Immature natural killer cell (primary cell): ENCODE data around the gene MGLL. TPM values are rescaled to one million over a fixed set of nuclear protein-coding genes. Genes with fewer than 3 reads are reported as not detected.
"Not testable (repeated sequence)": the region's sequence is repeated elsewhere in the genome, so short reads cannot be mapped to it uniquely, and the experiment has no call there.

Source experiments
- DNase-seq, 3 donors: peaks; one replicate each; pipeline ENCODE4 v3.0.0; 2022; ENCODE audit warnings: mixed read lengths in 1 of 3
- H3K27ac Mint-ChIP-seq, 6 donors: one replicate each; pipeline ENCODE4 v1.8.0; 2020; ENCODE audit warnings: mixed read lengths in 6 of 6, mild to moderate bottlenecking in 5 of 6, inconsistent platforms in 4 of 6, moderate library complexity in 3 of 6
- H3K27me3 Mint-ChIP-seq, 3 donors: one replicate each; pipeline ENCODE4 v1.8.0; 2020 to 2021; ENCODE audit warnings: low read depth in 3 of 3, mild to moderate bottlenecking in 3 of 3, mixed read lengths in 3 of 3, moderate library complexity in 3 of 3, inconsistent platforms in 1 of 3
- H3K36me3 Mint-ChIP-seq, 3 donors: one replicate each; pipeline ENCODE4 v1.8.0; 2020; ENCODE audit warnings: mixed read lengths in 3 of 3, inconsistent platforms in 2 of 3, mild to moderate bottlenecking in 2 of 3
- H3K4me1 Mint-ChIP-seq, 2 donors: one replicate each; pipeline ENCODE4 v1.8.0; 2020; ENCODE audit warnings: inconsistent platforms in 2 of 2, mild to moderate bottlenecking in 2 of 2, mixed read lengths in 2 of 2, moderate library complexity in 1 of 2
- H3K4me3 Mint-ChIP-seq, 5 donors: one replicate each; pipeline ENCODE4 v1.8.0; 2020; ENCODE audit warnings: mild to moderate bottlenecking in 5 of 5, mixed read lengths in 5 of 5, inconsistent platforms in 3 of 5, moderate library complexity in 3 of 5
- H3K9me3 Mint-ChIP-seq, 6 donors: one replicate each; pipeline ENCODE4 v1.8.0; 2020; ENCODE audit warnings: mild to moderate bottlenecking in 6 of 6, mixed read lengths in 6 of 6, inconsistent platforms in 4 of 6, moderate library complexity in 3 of 6
- polyA plus RNA-seq, 3 donors: library from polyadenylated mRNA; unstranded; fragments of 300-500 nt; fragmentation: Illumina TruSeq; gene quantifications; one replicate each; pipeline ENCODE4 v1.2.3, GENCODE V29; 2021

The MGLL gene
- polyA plus RNA-seq, 3 donors from 2014 or later = 2.6 to 3.6 (median 2.6) TPM

DNA sequence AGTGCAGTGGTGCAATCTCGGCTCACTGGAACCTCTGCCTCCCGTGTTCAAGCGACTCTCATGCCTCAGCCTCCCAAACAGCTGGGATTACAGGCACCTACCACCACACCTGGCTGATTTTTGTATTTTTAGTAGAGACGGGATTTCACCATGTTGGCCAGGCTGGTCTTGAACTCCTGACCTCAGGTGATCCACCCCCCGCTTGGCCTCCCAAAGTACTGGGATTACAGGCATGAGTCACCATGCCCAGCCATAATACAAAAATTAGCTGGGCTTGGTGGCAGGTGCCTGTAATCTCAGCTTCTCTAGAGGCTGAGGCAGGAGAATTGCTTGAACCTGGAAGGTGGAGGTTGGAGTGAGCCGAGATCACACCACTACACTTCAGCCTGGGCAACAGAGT, 167.3 kb downstream of the MGLL start:
- DNase-seq, H3K9me3 Mint-ChIP-seq, H3K4me3 Mint-ChIP-seq, H3K36me3 Mint-ChIP-seq, H3K27me3 Mint-ChIP-seq, H3K27ac Mint-ChIP-seq, H3K4me1 Mint-ChIP-seq: not testable (repeated sequence)

DNA sequence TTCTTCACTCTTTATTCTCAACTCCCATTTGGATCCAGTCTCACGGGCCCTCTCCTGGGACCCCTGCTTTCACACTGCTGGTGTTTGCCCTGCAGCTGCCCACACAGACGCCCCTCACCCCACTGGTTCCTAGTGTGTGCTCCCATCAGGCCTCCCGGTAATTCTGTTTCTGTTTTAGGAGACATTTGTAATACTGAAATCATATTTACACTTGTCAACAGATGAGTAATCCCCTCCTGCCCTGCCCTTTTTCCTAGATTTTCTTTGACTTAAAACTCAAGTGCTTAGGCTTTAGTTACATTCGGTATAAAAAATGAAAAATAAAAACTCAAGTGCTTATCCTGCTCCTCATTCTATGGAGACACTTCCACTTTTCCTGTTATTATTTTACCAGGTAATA, 167.9 kb downstream of the MGLL start:
- H3K27me3 Mint-ChIP-seq = peaks cover 0 to 2% (median 0%) of the 10 kb centered on the region in 3 donors
- H3K36me3 Mint-ChIP-seq = no peaks in the 10 kb centered on the region
- no peak overlapping the region for H3K27ac Mint-ChIP-seq

GRCh38 chr3:127652246-127652995, 169.9 kb downstream of the MGLL start:
- Mint-ChIP-seq H3K9me3 (no peaks in the 10 kb centered on the region), H3K36me3 (no peaks in the 10 kb centered on the region), H3K4me3 (no peak overlapping the region), H3K27me3 (peaks cover 0 to 2% (median 0%) of the 10 kb centered on the region in 3 donors), H3K4me1 (no peaks in the 10 kb centered on the region), H3K27ac (no peak overlapping the region)
- no peak for DNase-seq

More for the DNA sequence above, 167.9 kb downstream of the MGLL start:
- H3K4me3 Mint-ChIP-seq = no peak overlapping the region
- no peaks in the 10 kb centered on the region for H3K9me3 Mint-ChIP-seq
- no peak for DNase-seq
- no peaks in the 10 kb centered on the region for H3K4me1 Mint-ChIP-seq

GRCh38 chr3:127651516-127652172, 170.7 kb downstream of the MGLL start:
- peaks cover 0 to 5% (median 0%) of the 10 kb centered on the region in 3 donors for H3K27me3 Mint-ChIP-seq
- DNase-seq = no peak
- no peaks in the 10 kb centered on the region for H3K36me3 Mint-ChIP-seq
- no peaks in the 10 kb centered on the region for H3K9me3 Mint-ChIP-seq
- no peak overlapping the region for H3K4me3 Mint-ChIP-seq
- H3K27ac Mint-ChIP-seq = no peak overlapping the region
- H3K4me1 Mint-ChIP-seq = no peaks in the 10 kb centered on the region

- no peaks in the 10 kb centered on the region for H3K9me3 Mint-ChIP-seq
- no peaks in the 10 kb centered on the region for H3K36me3 Mint-ChIP-seq
- DNase-seq = no peak
- peaks cover 0 to 5% (median 0%) of the 10 kb centered on the region in 3 donors for H3K27me3 Mint-ChIP-seq
- H3K4me1 Mint-ChIP-seq = no peaks in the 10 kb centered on the region
- no peak overlapping the region for H3K4me3 Mint-ChIP-seq
- no peak overlapping the region for H3K27ac Mint-ChIP-seq
Observed at GRCh38 chr3:127650236-127650635, 172.1 kb downstream of the MGLL start.

- Mint-ChIP-seq H3K4me1 (no peaks in the 10 kb centered on the region), H3K27ac (no peak overlapping the region), H3K4me3 (no peak overlapping the region), H3K27me3 (peaks cover 0 to 3% (median 0%) of the 10 kb centered on the region in 3 donors), H3K9me3 (no peaks in the 10 kb centered on the region), H3K36me3 (no peaks in the 10 kb centered on the region)
- no peak for DNase-seq
Observed at GRCh38 chr3:127647845-127648204, 174.5 kb downstream of the MGLL start.

DNA sequence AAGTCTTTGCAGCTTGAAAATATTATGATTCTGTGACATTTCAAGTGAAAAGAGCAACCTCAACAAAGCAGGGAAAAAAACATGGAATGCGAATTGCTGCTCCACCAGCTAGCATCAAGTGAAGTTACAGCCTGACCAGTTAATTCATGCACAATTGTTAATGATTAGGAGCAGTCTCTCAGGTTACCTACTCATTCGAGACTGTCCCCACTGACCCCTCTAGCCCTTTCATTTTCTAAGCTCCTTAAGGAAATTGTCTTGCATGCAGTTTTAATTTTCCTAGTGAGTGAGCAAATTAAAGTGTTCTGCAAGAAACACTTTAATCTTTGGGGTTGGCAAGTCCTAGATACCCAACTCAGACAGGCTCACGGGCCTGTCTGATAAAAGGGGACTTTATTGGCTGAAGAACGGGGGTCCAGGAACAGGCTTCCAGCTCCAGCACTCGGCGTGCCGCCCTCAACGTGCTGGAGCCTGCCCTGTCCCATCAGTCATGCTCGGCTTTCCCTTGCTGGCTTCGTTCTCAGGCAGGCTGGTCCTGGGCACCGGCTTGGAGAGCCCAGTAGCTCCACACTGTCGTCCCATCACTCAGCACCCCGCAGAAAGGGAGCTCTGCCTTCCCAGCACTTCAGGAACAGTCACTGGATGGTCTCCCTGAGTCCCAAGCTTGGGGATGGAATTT, 175.0 kb downstream of the MGLL start:
- H3K27me3 Mint-ChIP-seq = peaks cover 0 to 3% (median 0%) of the 10 kb centered on the region in 3 donors
- DNase-seq = no peak

GRCh38 chr3:127646501-127647046, 175.7 kb downstream of the MGLL start:
- Mint-ChIP-seq H3K9me3 (no peaks in the 10 kb centered on the region), H3K36me3 (no peaks in the 10 kb centered on the region), H3K4me3 (no peak overlapping the region), H3K27me3 (peaks cover 0 to 3% (median 0%) of the 10 kb centered on the region in 3 donors), H3K4me1 (no peaks in the 10 kb centered on the region), H3K27ac (no peak overlapping the region)
- DNase-seq = no peak

More for the DNA sequence above, 175.0 kb downstream of the MGLL start:
- Mint-ChIP-seq H3K9me3 (no peaks in the 10 kb centered on the region), H3K36me3 (no peaks in the 10 kb centered on the region), H3K27ac (no peak overlapping the region), H3K4me3 (no peak overlapping the region), H3K4me1 (no peaks in the 10 kb centered on the region)

- peaks cover 0 to 3% (median 0%) of the 10 kb centered on the region in 3 donors for H3K27me3 Mint-ChIP-seq
- no peak overlapping the region for H3K4me3 Mint-ChIP-seq
- no peaks in the 10 kb centered on the region for H3K4me1 Mint-ChIP-seq
- no peak for DNase-seq
- no peak overlapping the region for H3K27ac Mint-ChIP-seq
- H3K9me3 Mint-ChIP-seq = no peaks in the 10 kb centered on the region
- H3K36me3 Mint-ChIP-seq = no peaks in the 10 kb centered on the region
Observed at GRCh38 chr3:127645371-127646015, 176.8 kb downstream of the MGLL start.

DNA sequence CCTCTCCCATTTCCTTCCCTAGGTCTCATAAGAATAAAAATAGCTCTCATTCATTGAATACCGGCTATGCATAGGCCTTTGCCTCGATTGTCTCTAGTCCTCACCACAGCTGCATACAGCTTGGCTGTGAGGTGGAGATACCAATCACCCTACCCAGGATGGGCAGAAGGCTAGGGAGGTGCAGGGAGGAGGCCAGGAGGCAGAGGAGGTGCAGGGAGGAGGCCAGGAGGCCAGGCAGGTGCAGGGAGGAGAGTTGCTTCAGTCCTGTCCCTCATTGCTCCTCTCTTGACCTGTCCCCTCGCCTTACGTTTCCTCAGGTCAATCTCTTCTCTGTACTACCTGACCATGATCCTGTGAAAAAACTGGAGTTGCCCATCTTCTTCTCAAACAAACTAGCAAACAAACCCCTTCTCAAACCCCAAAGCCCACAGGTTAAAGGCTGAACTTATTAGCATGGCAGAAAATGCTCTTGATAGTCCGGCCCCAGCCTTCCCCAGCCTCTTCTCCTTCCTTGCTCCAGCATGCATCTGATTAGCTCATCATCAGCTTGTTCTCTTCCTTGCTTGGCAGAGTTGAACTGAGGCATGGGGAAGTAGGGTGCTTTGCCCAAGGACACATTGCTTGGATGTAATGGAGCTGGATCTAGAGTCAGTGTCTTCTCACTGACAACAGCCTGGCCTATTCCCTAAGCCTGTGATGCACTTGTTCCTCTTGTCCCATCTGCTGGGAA, 177.5 kb downstream of the MGLL start:
- no peaks in the 10 kb centered on the region for H3K36me3 Mint-ChIP-seq
- peak overlapping the region in 1 of 6 donors; percentile 74 for H3K27ac Mint-ChIP-seq
- no peaks in the 10 kb centered on the region for H3K4me1 Mint-ChIP-seq
- no peak for DNase-seq
- no peaks in the 10 kb centered on the region for H3K9me3 Mint-ChIP-seq
- no peak overlapping the region for H3K4me3 Mint-ChIP-seq
- peaks cover 0 to 3% (median 0%) of the 10 kb centered on the region in 3 donors for H3K27me3 Mint-ChIP-seq

DNA sequence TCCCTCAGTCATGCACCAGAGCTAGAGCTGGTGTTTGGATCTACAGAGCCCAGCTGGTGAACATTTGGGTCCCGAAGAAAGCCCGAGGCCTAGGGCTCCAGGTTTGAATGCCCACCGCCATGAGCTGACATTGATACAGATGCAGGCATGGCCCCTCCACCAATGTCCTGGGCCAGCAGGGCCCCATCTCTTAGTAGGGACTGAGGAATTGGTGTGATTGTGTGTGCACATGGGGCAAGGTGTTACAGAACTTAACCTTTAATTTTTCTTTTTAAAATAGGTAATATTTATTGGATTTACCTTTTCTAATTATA, 182.3 kb downstream of the MGLL start:
- H3K9me3 Mint-ChIP-seq = no peaks in the 10 kb centered on the region
- peaks cover 0 to 4% (median 0%) of the 10 kb centered on the region in 3 donors for H3K36me3 Mint-ChIP-seq
- no peak overlapping the region for H3K27ac Mint-ChIP-seq
- DNase-seq = no peak
- H3K27me3 Mint-ChIP-seq = peaks cover 0 to 4% (median 1%) of the 10 kb centered on the region in 3 donors
- H3K4me3 Mint-ChIP-seq = no peak overlapping the region
- H3K4me1 Mint-ChIP-seq = peaks cover 19 to 21% of the 10 kb centered on the region in 2 donors

DNA sequence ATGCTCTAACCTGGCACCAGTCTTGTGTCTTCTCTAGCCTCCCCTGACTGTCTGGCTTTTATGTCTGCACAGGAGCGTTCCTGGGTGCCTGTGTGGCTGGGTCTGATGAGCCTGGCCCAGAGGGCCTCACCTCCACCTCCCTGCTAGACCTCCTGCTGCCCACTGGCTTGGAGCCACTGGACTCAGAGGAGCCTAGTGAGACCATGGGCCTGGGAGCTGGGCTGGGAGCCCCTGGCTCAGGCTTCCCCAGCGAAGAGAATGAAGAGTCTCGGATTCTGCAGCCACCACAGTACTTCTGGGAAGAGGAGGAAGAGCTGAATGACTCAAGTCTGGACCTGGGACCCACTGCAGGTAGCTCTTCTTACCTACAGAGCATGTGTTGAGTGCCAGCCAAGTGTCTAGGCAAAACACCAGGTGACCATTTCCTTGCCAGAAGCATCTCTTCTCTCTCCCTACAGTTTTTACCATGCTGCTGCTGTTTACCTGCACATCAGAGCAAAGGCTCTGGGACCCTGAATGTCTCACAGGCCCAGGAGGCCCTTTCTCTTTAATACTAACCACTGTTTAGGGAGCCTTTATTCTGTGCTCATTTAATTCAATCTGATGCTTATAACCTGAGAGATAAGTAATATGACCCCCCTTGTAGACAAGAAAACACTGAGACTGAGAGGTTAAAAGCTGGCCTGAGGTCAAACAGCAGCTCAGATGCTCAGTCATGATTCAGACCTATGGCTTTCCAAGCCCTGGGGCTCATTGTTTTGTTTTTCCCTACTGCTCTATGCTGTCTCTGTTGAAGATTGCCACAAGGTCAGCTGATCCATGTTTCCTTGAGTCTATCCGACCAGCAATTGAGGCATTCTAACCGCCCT, 182.9 kb downstream of the MGLL start:
- H3K27ac Mint-ChIP-seq = peak overlapping the region in 1 of 6 donors; percentile 40
- DNase-seq = no peak
- H3K4me3 Mint-ChIP-seq = no peak overlapping the region
- peaks cover 0 to 4% (median 3%) of the 10 kb centered on the region in 3 donors for H3K27me3 Mint-ChIP-seq
- H3K9me3 Mint-ChIP-seq = no peaks in the 10 kb centered on the region
- peaks cover 0 to 4% (median 0%) of the 10 kb centered on the region in 3 donors for H3K36me3 Mint-ChIP-seq
- H3K4me1 Mint-ChIP-seq = peaks cover 19 to 21% of the 10 kb centered on the region in 2 donors
